Calu3 (cell line): ENCODE results near the gene EPHA8. TPM values are rescaled to one million over a fixed set of nuclear protein-coding genes. Genes with fewer than 3 reads are reported as not detected.

ENCODE experiments used
- BruUV-seq: library from RNA; stranded (reverse); fragments of 400-500 nt; replicated peaks from 2 replicates; lab custom pipeline; 2021; lab: Mats Ljungman, UMichigan
- CTCF ChIA-PET: fragments of 300-600 bp; sonication (Branson Sonifier 250); formaldehyde crosslinking; loops from one replicate; lab custom pipeline; 2022; ENCODE audit warnings: antibody characterized with exemption; lab: Charles Lee
- DNase-seq: peaks from one replicate; pipeline ENCODE4 v3.0.0; 2022
- H3K27ac Mint-ChIP-seq: one replicate; pipeline ENCODE4 v1.8.0; 2022; ENCODE audit warnings: mixed read lengths; ENCODE audit not compliant: unreplicated experiment
- H3K27me3 Mint-ChIP-seq: one replicate; pipeline ENCODE4 v1.8.0; 2022; ENCODE audit warnings: mixed read lengths; ENCODE audit not compliant: unreplicated experiment
- H3K36me3 Mint-ChIP-seq: one replicate; pipeline ENCODE4 v1.8.0; 2022; ENCODE audit warnings: mild to moderate bottlenecking, moderate library complexity, mixed read lengths; ENCODE audit not compliant: insufficient read depth, unreplicated experiment
- H3K4me1 Mint-ChIP-seq: one replicate; pipeline ENCODE4 v1.8.0; 2022; ENCODE audit warnings: mild to moderate bottlenecking, low read depth, mixed read lengths; ENCODE audit not compliant: unreplicated experiment
- H3K4me3 Mint-ChIP-seq: one replicate; pipeline ENCODE4 v1.8.0; 2022; ENCODE audit warnings: mild to moderate bottlenecking, low read depth, moderate library complexity, mixed read lengths; ENCODE audit not compliant: unreplicated experiment
- H3K9me3 Mint-ChIP-seq: one replicate; pipeline ENCODE4 v1.8.0; 2022; ENCODE audit warnings: low read depth, mixed read lengths; ENCODE audit not compliant: unreplicated experiment
- intact Hi-C: fragments of 100-400 bp; cut with micrococcal nuclease; formaldehyde crosslinking; loops from one replicate; pipeline ENCODE4 v1.10.0; 2022; ENCODE audit not compliant: unreplicated experiment
- total RNA-seq: library from RNA; stranded (reverse); gene quantifications from 2 replicates; pipeline ENCODE4 v1.2.3, GENCODE V29; 2022
- TF ChIP-seq, protein P1 (sequence below): fragments of 200-600 bp; IDR thresholded peaks from one replicate; pipeline ENCODE4 v1.8.0; 2022; ENCODE audit warnings: antibody characterized with exemption; ENCODE audit not compliant: unreplicated experiment

Gene EPHA8
- total RNA-seq, 1 experiment from 2014 or later, result not detected

- no peak for DNase-seq
- intact Hi-C loops, result no loop called here
- no peaks in the 10 kb centered on the region for H3K36me3 Mint-ChIP-seq
- H3K27me3 Mint-ChIP-seq, result peaks cover 98% of the 10 kb centered on the region
- no TSS peak for BruUV-seq
- no peaks in the 10 kb centered on the region for H3K4me1 Mint-ChIP-seq
- TF ChIP-seq, protein P1, sequence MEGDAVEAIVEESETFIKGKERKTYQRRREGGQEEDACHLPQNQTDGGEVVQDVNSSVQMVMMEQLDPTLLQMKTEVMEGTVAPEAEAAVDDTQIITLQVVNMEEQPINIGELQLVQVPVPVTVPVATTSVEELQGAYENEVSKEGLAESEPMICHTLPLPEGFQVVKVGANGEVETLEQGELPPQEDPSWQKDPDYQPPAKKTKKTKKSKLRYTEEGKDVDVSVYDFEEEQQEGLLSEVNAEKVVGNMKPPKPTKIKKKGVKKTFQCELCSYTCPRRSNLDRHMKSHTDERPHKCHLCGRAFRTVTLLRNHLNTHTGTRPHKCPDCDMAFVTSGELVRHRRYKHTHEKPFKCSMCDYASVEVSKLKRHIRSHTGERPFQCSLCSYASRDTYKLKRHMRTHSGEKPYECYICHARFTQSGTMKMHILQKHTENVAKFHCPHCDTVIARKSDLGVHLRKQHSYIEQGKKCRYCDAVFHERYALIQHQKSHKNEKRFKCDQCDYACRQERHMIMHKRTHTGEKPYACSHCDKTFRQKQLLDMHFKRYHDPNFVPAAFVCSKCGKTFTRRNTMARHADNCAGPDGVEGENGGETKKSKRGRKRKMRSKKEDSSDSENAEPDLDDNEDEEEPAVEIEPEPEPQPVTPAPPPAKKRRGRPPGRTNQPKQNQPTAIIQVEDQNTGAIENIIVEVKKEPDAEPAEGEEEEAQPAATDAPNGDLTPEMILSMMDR, result no peak
- CTCF ChIA-PET, result no interaction called here
- no peak overlapping the region for H3K27ac Mint-ChIP-seq
- no peaks in the 10 kb centered on the region for H3K9me3 Mint-ChIP-seq
- no peak overlapping the region for H3K4me3 Mint-ChIP-seq
These were observed 43.9 kb downstream of the EPHA8 start for GRCh38 chr1:22607154-22607553.

DNA sequence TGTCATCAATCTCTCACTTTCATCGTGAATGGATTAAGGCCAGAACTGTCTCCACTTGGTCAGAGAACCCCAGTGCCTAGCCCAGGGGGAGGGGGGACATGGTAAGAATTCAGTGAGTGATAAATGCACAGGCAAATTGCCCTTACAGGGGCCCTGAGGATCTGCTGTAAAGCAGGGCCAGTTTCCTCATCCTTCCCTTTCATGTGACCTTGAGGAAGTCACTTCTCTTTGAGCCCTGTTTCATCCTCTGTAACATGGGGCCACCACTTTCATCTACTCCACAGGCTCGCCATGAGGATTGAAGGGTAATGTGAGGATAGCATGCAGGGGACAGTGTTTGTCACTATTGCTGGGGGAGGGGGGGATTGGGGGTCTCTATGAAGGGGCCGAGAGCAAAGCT is 45.1 kb downstream of the EPHA8 start:
- Mint-ChIP-seq H3K4me1 (no peaks in the 10 kb centered on the region), H3K27me3 (peaks cover 95% of the 10 kb centered on the region), H3K27ac (no peak overlapping the region), H3K36me3 (no peaks in the 10 kb centered on the region), H3K4me3 (no peak overlapping the region), H3K9me3 (no peaks in the 10 kb centered on the region)
- TF ChIP-seq, protein P1, result no peak
- CTCF ChIA-PET, result no interaction called here
- no TSS peak for BruUV-seq
- no peak for DNase-seq
- intact Hi-C loops, result no loop called here

DNA sequence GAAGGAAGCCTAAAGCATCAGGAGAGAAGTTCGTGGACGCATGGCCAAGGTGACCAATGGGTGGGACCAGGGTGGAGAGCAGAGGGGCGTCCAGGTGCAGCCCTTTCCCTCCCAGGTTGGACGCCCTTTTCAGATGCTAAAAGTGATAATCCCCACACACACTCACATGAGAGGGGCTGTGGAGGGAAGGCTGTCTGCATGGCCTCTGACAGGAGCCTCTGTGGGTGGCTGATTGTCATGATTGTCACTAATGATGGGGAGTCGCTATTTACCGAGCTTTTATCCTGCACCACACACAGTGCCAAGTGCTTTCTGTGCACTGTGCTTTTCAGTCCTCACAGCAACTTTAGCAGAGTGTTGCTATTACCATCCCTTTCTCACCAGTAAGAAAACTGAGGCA is 46.0 kb downstream of the EPHA8 start:
- no peaks in the 10 kb centered on the region for H3K4me1 Mint-ChIP-seq
- no peaks in the 10 kb centered on the region for H3K9me3 Mint-ChIP-seq
- TF ChIP-seq, protein P1, result no peak
- CTCF ChIA-PET, result no interaction called here
- BruUV-seq, result no TSS peak
- no peak overlapping the region for H3K27ac Mint-ChIP-seq
- DNase-seq, result no peak
- H3K36me3 Mint-ChIP-seq, result no peaks in the 10 kb centered on the region
- no peak overlapping the region for H3K4me3 Mint-ChIP-seq
- peaks cover 95% of the 10 kb centered on the region for H3K27me3 Mint-ChIP-seq
- intact Hi-C loops, result no loop called here

DNA sequence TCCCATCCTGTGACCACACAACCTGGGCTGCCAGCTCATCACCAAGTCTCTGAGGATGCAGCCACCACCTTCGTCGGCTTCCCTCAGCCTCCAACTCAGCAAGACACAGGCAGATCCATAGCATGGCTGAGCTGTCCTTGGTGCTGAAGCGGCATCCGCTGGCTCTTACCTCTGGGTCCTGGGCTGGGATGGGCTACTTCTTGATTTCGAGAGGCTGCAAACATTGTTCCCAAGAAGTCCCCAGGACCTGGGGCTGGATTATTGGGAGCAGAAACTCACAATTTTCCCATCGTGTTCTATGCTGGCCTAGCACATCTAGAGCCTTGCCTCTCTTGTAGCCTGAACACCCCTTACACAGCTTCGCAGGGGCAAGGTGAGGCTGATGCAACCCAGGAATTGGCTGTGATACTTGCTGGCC is 48.2 kb downstream of the EPHA8 start:
- TF ChIP-seq, protein P1, result no peak
- Mint-ChIP-seq H3K9me3 (no peaks in the 10 kb centered on the region), H3K4me3 (no peak overlapping the region), H3K27ac (no peak overlapping the region), H3K4me1 (no peaks in the 10 kb centered on the region), H3K27me3 (peaks cover 95% of the 10 kb centered on the region), H3K36me3 (no peaks in the 10 kb centered on the region)
- BruUV-seq, result no TSS peak
- DNase-seq, result peak; percentile 44
- intact Hi-C loops, result no loop called here
- CTCF ChIA-PET, result no interaction called here
